HFFc6 (cell line): ENCODE results near the gene MINDY2. TPM values are rescaled to one million over a fixed set of nuclear protein-coding genes. Genes with fewer than 3 reads are reported as not detected.
A peak's percentile ranks its signal among the peaks of the same experiment; 100 is the strongest.

Experiments
- DNase-seq: peaks from one replicate; pipeline ENCODE4 v3.0.0-alpha.2; 2018
- H3K27ac Mint-ChIP-seq: 2 replicates; pipeline ENCODE4 v1.8.0; 2020; ENCODE audit warnings: mild to moderate bottlenecking, mixed read lengths
- H3K27me3 Mint-ChIP-seq: 2 replicates; pipeline ENCODE4 v1.8.0; 2021; ENCODE audit warnings: mild to moderate bottlenecking, moderate library complexity, mixed read lengths; ENCODE audit not compliant: insufficient read depth
- H3K36me3 Mint-ChIP-seq: 2 replicates; pipeline ENCODE4 v1.8.0; 2021; ENCODE audit warnings: low read depth, mixed read lengths
- H3K4me1 Mint-ChIP-seq: 2 replicates; pipeline ENCODE4 v1.8.0; 2020; ENCODE audit warnings: low read depth, mixed read lengths
- H3K4me3 Mint-ChIP-seq: 2 replicates; pipeline ENCODE4 v1.8.0; 2020; ENCODE audit warnings: mild to moderate bottlenecking, moderate library complexity, mixed read lengths
- H3K9me3 Mint-ChIP-seq: 2 replicates; pipeline ENCODE4 v1.8.0; 2020; ENCODE audit warnings: mild to moderate bottlenecking, mixed read lengths
- CTCF ChIP-seq: fragments of 200-600 bp; sonication (generic); IDR thresholded peaks from 2 replicates; pipeline ENCODE4 v1.5.0; 2021; ENCODE audit warnings: antibody characterized with exemption, mild to moderate bottlenecking
- long read RNA-seq: library from polyadenylated mRNA; unstranded; transcript quantifications from one replicate; pipeline ENCODE4 v2.0.0, GENCODE V29; 2019
- total RNA-seq, 6 experiments: library from RNA; stranded (reverse); fragmentation: NEBNext Ultra II Directional; extraction: Animal tissue kit (Norgen Biotek cat#: 25700); gene quantifications; 2 replicates in 1 of 6; 3 replicates in 5 of 6; pipeline ENCODE4 v1.2.3, GENCODE V29; 2021

MINDY2 gene
- total RNA-seq: 10 to 100 TPM; 27.9 to 35.7 (median 29.9) TPM
- long read RNA-seq, full-length matches to known transcripts: 31 of 57 reads
- long read RNA-seq, partial matches to known transcripts: 1 of 57 reads
- long read RNA-seq, other reads (novel, unspliced or antisense): 25 of 57 reads

- H3K9me3 Mint-ChIP-seq: no peaks in the 10 kb centered on the region
- DNase-seq: peak; percentile 98
- peak within 1 kb of the TSS; percentile 98 for H3K27ac Mint-ChIP-seq
- H3K4me1 Mint-ChIP-seq: peaks cover 6% of the 10 kb centered on the region; the same call in 1 of the 2 replicates
- no peak within 1 kb of the TSS for H3K4me3 Mint-ChIP-seq
- H3K36me3 Mint-ChIP-seq: peaks cover 10% of the 10 kb centered on the region
- no peaks in the 10 kb centered on the region for H3K27me3 Mint-ChIP-seq
- TF ChIP-seq CTCF: peak; percentile 61; the same call in 1 of the 2 replicates
These were observed at the start of gene MINDY2 for GRCh38 chr15:58770857-58771620. MINDY2 (plus strand) TSS chr15:58771302; CDS start chr15:58771396, 94 bp downstream.

- Mint-ChIP-seq H3K9me3 (no peaks in the 10 kb centered on the region), H3K27me3 (no peaks in the 10 kb centered on the region; the same call in 1 of the 2 replicates), H3K4me1 (peaks cover 35% of the 10 kb centered on the region), H3K36me3 (peaks cover 5% of the 10 kb centered on the region; the same call in 1 of the 2 replicates), H3K27ac (peak overlapping the region; percentile 19), H3K4me3 (0 out of 2 replicates have a peak overlapping the region, but pooled peaks have one; percentile 1)
- TF ChIP-seq CTCF: no peak
- peak; percentile 8 for DNase-seq
These were observed 46.6 kb upstream of the MINDY2 start for GRCh38 chr15:58724466-58724865.

- Mint-ChIP-seq H3K27ac (no peak overlapping the region), H3K9me3 (peaks cover under 1% of the 10 kb centered on the region; the same call in 1 of the 2 replicates), H3K27me3 (no peaks in the 10 kb centered on the region; the same call in 1 of the 2 replicates), H3K4me3 (no peak overlapping the region), H3K4me1 (peaks cover 47% of the 10 kb centered on the region), H3K36me3 (peaks cover 6% of the 10 kb centered on the region; the same call in 1 of the 2 replicates)
- TF ChIP-seq CTCF: no peak
- no peak for DNase-seq
These were observed 44.2 kb upstream of the MINDY2 start for GRCh38 chr15:58726867-58727266.

- Mint-ChIP-seq H3K4me1 (peaks cover 40% of the 10 kb centered on the region), H3K27me3 (no peaks in the 10 kb centered on the region; the same call in 1 of the 2 replicates), H3K36me3 (peaks cover 6% of the 10 kb centered on the region; the same call in 1 of the 2 replicates), H3K27ac (peak overlapping the region; percentile 82), H3K4me3 (peak overlapping the region; percentile 23), H3K9me3 (peaks cover 4% of the 10 kb centered on the region; the same call in 1 of the 2 replicates)
- TF ChIP-seq CTCF: no peak
- peak; percentile 48 for DNase-seq
These were observed 39.2 kb upstream of the MINDY2 start for GRCh38 chr15:58731756-58732535.

GRCh38 chr15:58732625-58733363 is 38.3 kb upstream of the MINDY2 start:
- Mint-ChIP-seq H3K27me3 (no peaks in the 10 kb centered on the region; the same call in 1 of the 2 replicates), H3K9me3 (peaks cover 4% of the 10 kb centered on the region; the same call in 1 of the 2 replicates), H3K4me3 (no peak overlapping the region), H3K4me1 (peaks cover 45% of the 10 kb centered on the region), H3K36me3 (peaks cover 6% of the 10 kb centered on the region; the same call in 1 of the 2 replicates), H3K27ac (peak overlapping the region; percentile 82)
- no peak for TF ChIP-seq CTCF
- DNase-seq: no peak
